Endothelial cell of umbilical vein (primary cell): ENCODE data around the gene HID1. TPM values are rescaled to one million over a fixed set of nuclear protein-coding genes. Genes with fewer than 3 reads are reported as not detected.
A peak's percentile ranks its signal among the peaks of the same experiment; 100 is the strongest.

Source experiments
- BruUV-seq: library from RNA; stranded (reverse); fragments of 400-500 nt; replicated peaks from 2 replicates; lab custom pipeline; 2021; lab: Mats Ljungman, UMichigan
- CTCF ChIA-PET: fragments of 300-600, 350-600 bp; sonication (Branson Sonifier 250); formaldehyde crosslinking; loops from one replicate; lab custom pipeline; 2021; ENCODE audit warnings: antibody characterized with exemption, inconsistent platforms; lab: Charles Lee
- POLR2A ChIA-PET: fragments of 300-600, 350-600 bp; sonication (Branson Sonifier 250); formaldehyde crosslinking; loops from one replicate; lab custom pipeline; 2021; ENCODE audit warnings: antibody characterized with exemption, inconsistent platforms; lab: Charles Lee
- DNase-seq: peaks from one replicate; pipeline ENCODE4 v3.0.0-alpha.2; 2011; ENCODE audit warnings: low read depth, low spot score
- FAIRE-seq: peaks from 2 replicates; lab custom pipeline; 2011; peaks lifted over from hg19 to GRCh38; lab: Jason Lieb, UNC
- H2AFZ ChIP-seq: 2 replicates; pipeline ENCODE4 v1.6.0; 2012; ENCODE audit warnings: low read depth, low read length, control low read depth, inconsistent platforms
- H3K27ac ChIP-seq: 2 replicates; pipeline ENCODE4 v1.5.1; 2011; ENCODE audit warnings: low read depth, mild to moderate bottlenecking, control low read depth, low read length, moderate library complexity; ENCODE audit not compliant: insufficient read depth
- H3K27me3 ChIP-seq, 2 experiments: 2 replicates each; pipeline versions ENCODE4 v1.6.0 to v1.6.1; 2011; ENCODE audit warnings: low read length in 2 of 2, mixed read lengths in 1 of 2; ENCODE audit not compliant: control insufficient read depth in 2 of 2, insufficient read depth in 2 of 2
- H3K36me3 ChIP-seq, 2 experiments: 2 replicates in 1 of 2; 3 replicates in 1 of 2; pipeline ENCODE4 v1.5.1; 2011; ENCODE audit warnings: low read length in 2 of 2, mild to moderate bottlenecking in 1 of 2, moderate library complexity in 1 of 2; ENCODE audit not compliant: control insufficient read depth in 2 of 2, insufficient read depth in 2 of 2; ENCODE audit errors: extremely low read depth in 1 of 2
- H3K4me1 ChIP-seq: 3 replicates; pipeline ENCODE4 v1.5.1; 2011; ENCODE audit warnings: mild to moderate bottlenecking, low read length; ENCODE audit not compliant: control insufficient read depth, insufficient read depth; ENCODE audit errors: extremely low read depth
- H3K4me2 ChIP-seq: 2 replicates; pipeline ENCODE4 v1.6.1; 2011; ENCODE audit warnings: low read length, control low read depth, mixed read lengths; ENCODE audit not compliant: insufficient read depth
- H3K4me3 ChIP-seq, 3 experiments: fragments of 200-600 bp in 1 of 3; sonication (generic), shearing (Covaris generic) in 1 of 3; replicated peaks in 1 of 3; 2 replicates each; pipeline ENCODE4 v1.5.1; 2011 to 2016; ENCODE audit warnings: control low read depth in 3 of 3, low read length in 3 of 3, mild to moderate bottlenecking in 2 of 3, inconsistent platforms in 1 of 3, low read depth in 1 of 3, moderate library complexity in 1 of 3; ENCODE audit not compliant: insufficient read depth in 1 of 3
- H3K79me2 ChIP-seq: 2 replicates; pipeline ENCODE4 v1.6.0; 2012; ENCODE audit warnings: low read length, inconsistent platforms; ENCODE audit not compliant: control insufficient read depth, insufficient read depth
- H3K9ac ChIP-seq: replicated peaks from 2 replicates; pipeline ENCODE3; 2011; ENCODE audit warnings: low read length, control low read depth; ENCODE audit not compliant: insufficient read depth; ENCODE audit errors: extremely low read depth
- H3K9me1 ChIP-seq: replicated peaks from 3 replicates; pipeline ENCODE4 v1.6.0; 2011; ENCODE audit warnings: mild to moderate bottlenecking, low read length; ENCODE audit not compliant: control insufficient read depth, insufficient read depth; ENCODE audit errors: extremely low read depth
- H3K9me3 ChIP-seq: replicated peaks from 2 replicates; pipeline ENCODE4 v1.5.1; 2012; ENCODE audit warnings: low read length, inconsistent platforms; ENCODE audit not compliant: control insufficient read depth, insufficient read depth
- H4K20me1 ChIP-seq: replicated peaks from 2 replicates; pipeline ENCODE3; 2011; ENCODE audit warnings: mild to moderate bottlenecking, low read length; ENCODE audit not compliant: control insufficient read depth, insufficient read depth; ENCODE audit errors: extremely low read depth
- CTCF ChIP-seq, 2 donors: IDR thresholded peaks; 1 replicate in 1 of 2; 2 replicates in 1 of 2; pipeline ENCODE4 v1.5.1; 2011; ENCODE audit warnings: low read length in 2 of 2, mild to moderate bottlenecking in 2 of 2, moderate library complexity in 2 of 2, control low read depth in 1 of 2, inconsistent platforms in 1 of 2, low read depth in 1 of 2; ENCODE audit not compliant: insufficient read depth in 1 of 2; ENCODE audit errors: extremely low read depth in 1 of 2
- MYC ChIP-seq: IDR thresholded peaks from one replicate; pipeline ENCODE4 v1.6.1; 2011; ENCODE audit warnings: mild to moderate bottlenecking, low read depth, low read length
- dilution Hi-C: fragments of 300-500 bp; cut with MboI; formaldehyde crosslinking; loops from one replicate; pipeline ENCODE4 v1.15.0; 2019; ENCODE audit warnings: low sequenced_read_pairs; ENCODE audit not compliant: extremely low pct_ligation_motif_present
- intact Hi-C: fragments of 100-400 bp; cut with micrococcal nuclease; formaldehyde crosslinking; loops from one replicate; pipeline ENCODE4 v1.10.0; 2022
- polyA plus RNA-seq, 4 experiments: library from polyadenylated mRNA; depleted of rRNA in 3 of 4; stranded (reverse) in 3 of 4; unstranded in 1 of 4; fragments of >200 nt; gene quantifications; 2 replicates each; pipeline versions ENCODE4 v1.2.1 to v1.2.3, GENCODE V29; 2011 to 2012; ENCODE audit warnings: missing spikeins in 1 of 4
- total RNA-seq: library from RNA; stranded (reverse); gene quantifications from 2 replicates; pipeline ENCODE4 v1.2.3, GENCODE V29; 2021
- TF ChIP-seq, protein P1 (sequence below): IDR thresholded peaks from 2 replicates; pipeline ENCODE4 v1.6.1; 2011; ENCODE audit not compliant: insufficient read depth, insufficient read length

Gene HID1
- total and polyA plus RNA-seq, 2 donors (not counting 3 experiments of a cell fraction or from before 2014, with no cell fraction given) = 41.4 to 53.3 TPM

GRCh38 chr17:74923538-74924249 lies 48.9 kb downstream of the HID1 start:
- intact Hi-C loops = loop anchor here (1.0 to 5.0 kb wide), 2 partner anchors 35 to 279 kb away; no protein-coding TSS in a partner anchor
- no peak overlapping the region for H3K4me3 ChIP-seq

More at GRCh38 chr17:74923538-74924249, 48.9 kb downstream of the HID1 start:
- Histone ChIP-seq H3K27ac (no peak overlapping the region), H3K9ac (no peak overlapping the region), H4K20me1 (no peaks in the 10 kb centered on the region), H3K36me3 (no peaks in the 10 kb centered on the region), H2AFZ (peak overlapping the region; percentile 23), H3K79me2 (no peaks in the 10 kb centered on the region), H3K9me3 (no peaks in the 10 kb centered on the region), H3K4me2 (peak overlapping the region; percentile 13), H3K4me1 (peaks cover 4% of the 10 kb centered on the region), H3K27me3 (peaks cover 44 to 45% of the 10 kb centered on the region in 2 experiments), H3K9me1 (no peaks in the 10 kb centered on the region)
- FAIRE-seq = peak; percentile 50
- no TSS peak for BruUV-seq
- peak; percentile 39 for DNase-seq
- POLR2A ChIA-PET = no interaction called here
- CTCF ChIA-PET = interaction anchor here (0.6 to 3.0 kb wide), 12 partner anchors 10 to 347 kb away, joined by 3 to 58 read pairs (median 3); partner anchors contain the start of gene MIF4GD
- TF ChIP-seq MYC (no peak), CTCF (IDR thresholded peaks at IDR 0.05; ENCODE audit: extremely low read depth in 1 of 2, insufficient read depth in 1 of 2, low read depth in 1 of 2, low read length in 2 of 2) (peak; percentile 55 to 90)
- TF ChIP-seq, protein P1, sequence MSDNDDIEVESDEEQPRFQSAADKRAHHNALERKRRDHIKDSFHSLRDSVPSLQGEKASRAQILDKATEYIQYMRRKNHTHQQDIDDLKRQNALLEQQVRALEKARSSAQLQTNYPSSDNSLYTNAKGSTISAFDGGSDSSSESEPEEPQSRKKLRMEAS = peak; percentile 42
- dilution Hi-C loops = no loop called here
